NK-92 (cell line): ENCODE data around the gene NDUFA6.
"Not testable (repeated sequence)": the region's sequence is repeated elsewhere in the genome, so short reads cannot be mapped to it uniquely, and the experiment has no call there.

Source experiments
- DNase-seq: peaks from one replicate; lab custom pipeline; 2025; ENCODE audit not compliant: unreplicated experiment; lab: John Stamatoyannopoulos, UW

The NDUFA6 gene

DNA sequence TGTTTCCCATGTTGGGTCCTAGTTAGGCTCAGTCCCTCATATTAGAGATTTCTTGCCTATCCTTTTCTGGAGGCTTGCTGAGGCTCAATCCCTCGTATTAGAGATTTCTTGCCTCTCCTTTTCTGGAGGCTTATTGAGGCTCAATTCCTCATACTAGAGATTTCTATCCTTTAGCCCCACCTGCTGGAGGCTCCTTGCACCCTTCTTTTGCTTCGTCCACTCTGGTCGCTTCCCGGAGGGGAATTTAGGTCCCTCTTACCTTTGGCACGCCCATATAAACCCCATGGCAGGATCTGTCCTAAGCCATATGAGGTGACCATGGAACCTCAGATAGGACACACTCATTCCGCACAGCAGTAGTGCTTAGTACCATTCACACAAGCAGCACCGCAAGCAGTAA, 24.1 kb upstream of the NDUFA6 start:
- DNase-seq, result no peak

- not testable (repeated sequence) for DNase-seq
These were observed 22.2 kb upstream of the NDUFA6 start for GRCh38 chr22:42112793-42113192.

- no peak for DNase-seq
These were observed 21.2 kb upstream of the NDUFA6 start for GRCh38 chr22:42111798-42112197.

DNA sequence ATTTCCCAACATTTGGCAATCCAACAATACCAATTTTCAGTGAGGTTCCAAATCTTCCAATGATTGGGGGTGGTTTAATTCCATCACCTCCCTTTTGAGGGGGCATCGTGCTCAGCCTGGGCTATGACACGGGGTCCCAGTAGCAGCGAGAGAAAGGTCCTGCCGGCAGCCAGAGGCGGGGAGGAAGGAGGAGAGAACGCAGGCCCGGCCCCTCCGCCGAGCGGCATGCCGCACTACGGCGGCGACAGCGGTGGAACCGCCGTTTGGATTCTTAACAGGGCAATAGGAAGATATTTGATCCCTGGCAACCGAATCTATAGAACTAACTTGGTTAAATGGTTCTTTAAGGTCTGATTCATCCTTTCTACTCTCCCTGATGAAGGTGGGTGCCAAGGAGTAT, 18.3 kb upstream of the NDUFA6 start:
- DNase-seq, result no peak

- not testable (repeated sequence) for DNase-seq
These were observed 13.8 kb upstream of the NDUFA6 start for GRCh38 chr22:42104332-42104860.

GRCh38 chr22:42101199-42101598, 10.6 kb upstream of the NDUFA6 start:
- DNase-seq, result no peak

DNA sequence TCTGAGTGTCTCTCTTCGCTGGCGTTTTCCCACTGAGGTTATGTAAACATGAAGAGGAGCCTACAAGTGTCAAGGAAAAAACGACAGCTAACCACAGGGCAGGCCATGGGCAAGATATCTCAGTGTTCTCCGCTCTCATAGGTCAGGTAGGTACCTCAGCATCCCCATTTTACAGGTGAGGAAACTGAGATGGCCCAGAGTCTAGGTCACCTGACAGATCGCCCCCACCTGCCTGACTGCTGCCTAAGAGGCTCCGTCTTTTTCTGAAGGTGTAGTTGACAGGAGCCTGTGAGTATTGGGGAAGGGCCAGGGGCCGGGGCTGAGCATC, 847 bp upstream of the NDUFA6 start:
- DNase-seq, result no peak

DNA sequence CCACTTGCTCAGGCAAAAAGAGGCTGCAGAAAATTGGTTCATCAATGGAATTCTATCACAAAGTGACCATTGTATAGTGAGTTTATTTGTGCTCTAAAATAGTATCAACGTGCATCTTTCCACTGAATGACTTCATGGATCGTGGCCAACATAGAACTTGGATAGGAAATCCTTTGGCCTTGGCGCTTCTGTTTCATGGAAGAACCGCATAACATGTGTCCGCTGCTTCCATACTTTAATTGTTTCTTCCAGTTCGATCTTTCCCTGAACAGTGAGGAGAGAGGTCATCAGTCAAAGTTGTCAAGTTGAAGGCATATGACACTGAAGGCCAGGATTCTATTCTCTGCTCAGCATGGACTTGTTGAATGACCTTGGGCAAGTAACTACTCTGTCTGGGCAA, 4.5 kb downstream of the NDUFA6 start:
- no peak for DNase-seq

DNA sequence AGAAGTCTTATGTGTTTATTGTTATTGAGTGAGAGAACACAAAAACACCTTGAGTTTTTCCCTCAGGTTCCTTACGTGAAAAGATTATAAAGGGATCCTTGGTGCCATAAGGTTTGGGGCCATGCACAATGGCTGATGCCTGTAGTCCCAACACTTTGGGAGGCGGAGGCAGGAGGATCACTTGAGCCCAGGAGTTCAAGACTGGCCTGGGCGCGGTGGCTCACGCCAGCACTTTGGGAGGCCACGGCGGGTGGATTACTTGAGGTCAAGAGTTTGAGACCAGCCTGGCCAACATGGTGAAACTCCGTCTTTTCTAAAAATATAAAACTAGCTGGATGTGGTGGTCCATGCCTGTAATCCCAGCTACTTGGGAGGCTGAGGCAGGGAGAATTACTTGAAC, 5.7 kb downstream of the NDUFA6 start:
- no peak for DNase-seq

DNA sequence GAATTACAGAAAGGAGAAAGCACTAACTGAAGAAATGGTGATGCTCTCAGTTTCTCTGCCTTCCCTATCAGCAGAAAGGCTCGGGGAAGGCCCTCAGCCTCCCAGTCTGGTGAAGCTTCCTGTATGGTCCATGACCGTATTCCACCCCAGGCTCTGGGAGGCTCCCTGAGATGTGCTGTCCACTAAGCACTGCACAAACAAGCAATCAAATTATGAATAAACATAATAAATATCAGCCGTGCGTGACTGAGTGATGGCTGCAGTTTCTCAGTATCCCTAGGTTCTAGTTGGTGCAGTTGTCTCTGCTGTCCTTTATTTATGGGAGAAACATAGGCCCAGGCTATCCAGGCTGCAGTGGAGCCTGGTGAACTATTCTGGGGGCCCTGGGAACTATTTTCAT, 7.5 kb downstream of the NDUFA6 start:
- DNase-seq, result no peak

GRCh38 chr22:42080287-42080686, 10.3 kb downstream of the NDUFA6 start:
- no peak for DNase-seq

DNA sequence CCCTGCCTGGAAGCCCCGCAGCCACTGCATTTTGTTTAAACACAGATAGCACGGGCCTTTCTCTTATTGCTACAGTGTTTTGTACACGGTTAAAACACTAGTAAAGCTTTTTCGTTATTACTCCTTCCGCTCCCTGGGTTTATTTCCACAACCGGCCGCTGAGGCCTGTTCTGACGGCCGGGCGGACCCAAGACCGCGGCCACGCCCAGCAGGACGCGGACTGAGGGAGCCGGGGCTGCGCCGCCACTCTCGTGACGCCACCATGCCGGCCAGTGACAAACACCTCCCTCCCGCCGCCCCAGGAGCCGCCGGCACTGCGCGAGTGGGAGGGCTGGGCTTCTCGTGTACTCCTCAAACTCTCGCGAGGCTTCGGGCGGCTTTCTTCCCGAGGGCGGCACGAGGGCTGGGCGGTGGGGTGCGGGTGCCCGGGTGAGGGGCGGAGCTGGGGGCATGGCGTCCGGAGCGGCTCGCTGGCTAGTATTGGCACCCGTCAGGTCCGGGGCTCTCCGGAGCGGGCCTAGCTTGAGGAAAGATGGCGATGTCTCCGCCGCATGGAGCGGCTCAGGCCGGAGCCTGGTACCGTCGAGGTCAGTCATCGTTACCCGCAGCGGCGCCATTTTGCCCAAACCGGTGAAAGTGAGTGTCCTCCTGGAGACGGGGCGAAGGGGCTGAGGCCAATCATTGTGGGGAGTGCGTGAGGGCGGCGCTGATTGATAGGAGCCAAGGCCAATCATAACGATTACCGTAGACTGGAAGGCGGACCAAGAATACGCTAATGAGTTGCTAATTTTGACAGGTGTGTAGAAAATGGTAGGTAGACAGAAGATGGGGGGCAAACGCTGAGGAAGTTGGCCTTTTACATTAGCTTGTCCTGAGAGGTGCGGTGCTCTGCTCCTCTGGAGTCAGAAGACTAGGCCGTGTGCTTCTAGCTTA, 11.0 kb downstream of the NDUFA6 start, which contains the start of gene SMDT1:
TSS of gene SMDT1 (plus strand) at position 382 of the 933 bp plus-strand sequence. CDS start at position 451, 69 bp downstream.
- peak; percentile 91 for DNase-seq

- no peak for DNase-seq
These were observed 11.9 kb downstream of the NDUFA6 start for GRCh38 chr22:42078469-42079318.

DNA sequence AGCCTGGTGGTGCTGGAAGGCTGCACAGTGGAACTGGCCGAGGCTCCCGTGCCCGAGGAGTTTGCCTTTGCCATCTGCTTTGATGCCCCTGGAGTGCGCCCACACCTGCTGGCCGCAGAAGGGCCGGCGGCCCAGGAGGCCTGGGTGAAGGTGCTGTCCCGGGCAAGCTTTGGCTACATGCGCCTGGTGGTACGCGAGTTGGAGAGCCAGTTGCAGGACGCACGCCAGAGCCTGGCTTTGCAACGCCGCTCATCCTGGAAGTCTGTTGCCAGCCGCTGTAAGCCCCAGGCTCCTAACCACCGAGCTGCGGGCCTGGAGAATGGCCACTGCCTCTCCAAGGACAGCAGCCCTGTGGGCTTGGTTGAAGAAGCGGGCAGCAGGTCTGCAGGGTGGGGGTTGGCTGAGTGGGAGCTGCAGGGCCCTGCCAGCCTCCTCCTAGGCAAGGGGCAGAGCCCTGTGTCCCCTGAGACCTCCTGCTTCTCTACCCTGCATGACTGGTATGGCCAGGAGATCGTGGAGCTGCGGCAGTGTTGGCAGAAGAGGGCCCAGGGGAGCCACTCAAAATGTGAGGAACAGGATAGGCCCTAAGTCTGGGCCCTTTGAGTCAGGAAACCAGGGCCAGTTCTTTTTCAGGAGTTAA, 13.0 kb downstream of the NDUFA6 start:
- DNase-seq, result no peak

- no peak for DNase-seq
These were observed 13.6 kb downstream of the NDUFA6 start for GRCh38 chr22:42076764-42077485.

- no peak for DNase-seq
These were observed 15.5 kb downstream of the NDUFA6 start for GRCh38 chr22:42074846-42075676.

DNA sequence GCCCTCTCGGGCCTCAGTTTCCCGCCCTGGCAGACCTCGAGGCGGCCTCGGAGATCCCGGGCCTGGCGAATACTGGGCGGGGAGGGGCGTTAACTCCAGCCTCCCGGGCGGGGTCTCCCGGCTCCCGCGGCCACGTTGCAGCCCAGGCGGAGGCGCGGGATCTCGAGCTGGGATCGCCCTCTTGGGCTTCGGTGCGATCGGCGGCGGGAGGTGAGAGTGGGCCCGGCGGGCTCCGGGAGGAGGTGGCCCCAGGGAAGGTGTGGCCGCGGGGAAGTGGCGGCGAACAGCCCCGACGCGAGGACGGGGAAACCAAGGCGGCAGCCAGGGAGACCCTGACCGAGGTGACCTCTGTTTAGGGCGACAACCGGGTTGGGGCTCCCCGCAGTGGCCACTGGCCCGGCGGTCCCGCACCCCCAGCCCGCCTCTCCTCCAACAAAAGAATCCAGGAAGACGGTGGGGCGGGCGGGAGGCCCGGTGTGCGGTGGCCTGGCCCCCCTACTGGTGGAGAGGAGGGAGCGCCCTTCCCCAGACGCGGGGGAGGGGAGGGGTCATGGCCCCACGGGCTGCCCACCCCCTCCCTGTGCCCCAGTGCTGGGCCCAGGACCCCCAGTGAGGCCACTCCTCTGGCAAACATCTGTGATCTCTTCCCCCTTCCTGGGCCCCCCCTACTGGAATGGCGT, 16.3 kb downstream of the NDUFA6 start, which contains the start of gene PHETA2:
TSS of gene PHETA2 (plus strand) at position 117 of the 680 bp plus-strand sequence. CDS start 3,046 bp downstream, outside the sequence.
- DNase-seq, result no peak

DNA sequence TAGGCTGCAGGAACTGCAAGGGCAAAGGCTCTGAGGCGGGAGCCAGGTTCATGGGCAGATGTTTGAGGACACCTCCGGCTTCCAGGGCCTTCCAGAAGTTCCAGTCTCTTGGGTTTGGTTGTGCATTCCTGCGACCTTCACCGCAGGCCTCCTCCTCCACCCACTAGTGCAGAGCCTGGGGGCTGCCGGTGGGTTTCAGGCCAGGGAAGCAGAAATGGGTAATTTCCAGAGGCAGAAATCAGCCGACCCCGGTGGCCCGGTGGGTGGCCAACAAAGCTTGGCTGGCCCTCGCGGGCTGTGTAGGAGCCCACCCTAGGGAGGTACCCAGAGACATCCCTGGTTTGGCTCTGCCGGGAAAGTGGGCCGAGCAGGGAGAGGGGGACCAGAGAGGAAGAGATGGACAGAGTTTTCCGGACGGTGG, 16.9 kb downstream of the NDUFA6 start:
- no peak for DNase-seq
